Left cardiac atrium (tissue), 4 donors: ENCODE measurements around the gene TECPR1. TPM values are rescaled to one million over a fixed set of nuclear protein-coding genes. Genes with fewer than 3 reads are reported as not detected.
"Not testable (repeated sequence)": the region's sequence is repeated elsewhere in the genome, so short reads cannot be mapped to it uniquely, and the experiment has no call there.

Experiments used
- ATAC-seq, 2 donors: fragments of 200-7000 bp; cut with Tn5 transposase; one replicate each; pipeline ENCODE4 v1.9.1; 2020; ENCODE audit warnings: mild to moderate bottlenecking in 2 of 2, moderate library complexity in 2 of 2
- DNase-seq: peaks from one replicate; pipeline ENCODE4 v3.0.0-alpha.2; 2020
- intact Hi-C, 2 donors: fragments of 100-400 bp; cut with DNase I; formaldehyde crosslinking; loops; one replicate each; pipeline versions ENCODE4 v1.14.1 to v1.15.1; 2022 to 2023
- total RNA-seq, 2 donors: library from RNA; stranded (reverse); fragmentation: NEBNext Ultra II Directional; extraction: Animal tissue kit (Norgen Biotek cat#: 25700); gene quantifications; one replicate each; pipeline ENCODE4 v1.2.1, GENCODE V29; 2021
- donor health status: DM: no; HTN: yes; CAD: no.
- donor health status: DM: no; HTN: yes; CAD: no; lungs with severe emphysema.
- donor health status: DM: yes; HTN: yes; CAD: no.
- donor health status: Dilated cardiomyopathy.

TECPR1 gene
- total RNA-seq, 2 donors from 2014 or later: 20.9 to 23.4 TPM

DNA sequence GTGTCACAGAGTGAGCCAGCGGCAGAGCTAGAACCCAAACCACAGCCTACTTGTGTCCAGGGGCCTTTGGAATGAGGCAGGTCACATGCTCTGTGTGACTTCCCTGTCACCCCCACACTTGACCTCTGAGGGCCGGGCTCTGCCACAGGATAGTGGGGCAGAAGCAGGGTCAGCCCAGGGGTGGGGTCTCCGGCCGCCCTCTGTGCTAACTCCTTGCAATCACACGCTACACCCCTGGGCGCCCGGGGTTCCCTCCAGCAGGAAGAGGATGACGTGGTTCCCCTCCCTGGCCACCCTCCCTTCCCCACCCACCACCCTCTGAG lies 19.8 kb downstream of the TECPR1 start:
- ATAC-seq: no peak
- intact Hi-C loops: no loop called here
- no peak for DNase-seq

DNA sequence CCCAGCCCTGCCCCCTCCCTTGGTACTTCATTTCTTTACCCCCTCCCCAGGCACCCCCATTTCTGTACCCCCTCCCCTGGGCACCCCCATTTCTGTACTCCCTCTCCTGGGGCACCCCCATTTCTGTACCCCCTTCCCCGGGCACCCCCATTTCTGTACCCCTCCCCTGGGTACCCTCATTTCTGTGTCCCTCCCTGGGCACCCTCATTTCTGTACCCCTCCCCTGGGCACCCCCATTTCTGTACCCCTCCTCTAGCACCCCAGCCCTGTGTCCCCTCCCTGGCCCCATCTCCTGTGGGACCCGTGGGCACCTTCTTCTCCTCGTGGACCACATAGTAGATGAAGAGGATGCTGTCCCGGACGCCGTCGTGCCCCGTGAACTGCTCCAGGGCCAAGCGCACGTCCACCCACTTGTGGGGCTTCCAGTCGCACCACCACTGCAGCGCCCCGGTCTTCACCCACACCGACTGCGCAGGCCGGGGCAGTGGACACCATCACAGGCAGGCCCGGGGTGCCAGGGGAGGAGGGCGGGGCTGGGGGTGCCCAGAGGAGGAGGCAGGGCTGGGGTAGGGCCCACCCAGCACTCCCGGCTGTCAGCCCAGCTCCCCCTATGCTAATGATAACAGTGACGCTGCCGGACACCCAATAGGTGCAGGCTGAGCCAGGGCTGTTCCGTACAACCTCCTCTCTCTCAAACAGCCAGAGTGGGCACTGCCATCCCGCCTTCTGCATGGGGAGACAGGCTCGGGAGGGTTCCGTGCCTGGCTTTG lies 20.4 kb downstream of the TECPR1 start:
- ATAC-seq (no peak), DNase-seq (no peak)
- intact Hi-C loops: no loop called here

DNA sequence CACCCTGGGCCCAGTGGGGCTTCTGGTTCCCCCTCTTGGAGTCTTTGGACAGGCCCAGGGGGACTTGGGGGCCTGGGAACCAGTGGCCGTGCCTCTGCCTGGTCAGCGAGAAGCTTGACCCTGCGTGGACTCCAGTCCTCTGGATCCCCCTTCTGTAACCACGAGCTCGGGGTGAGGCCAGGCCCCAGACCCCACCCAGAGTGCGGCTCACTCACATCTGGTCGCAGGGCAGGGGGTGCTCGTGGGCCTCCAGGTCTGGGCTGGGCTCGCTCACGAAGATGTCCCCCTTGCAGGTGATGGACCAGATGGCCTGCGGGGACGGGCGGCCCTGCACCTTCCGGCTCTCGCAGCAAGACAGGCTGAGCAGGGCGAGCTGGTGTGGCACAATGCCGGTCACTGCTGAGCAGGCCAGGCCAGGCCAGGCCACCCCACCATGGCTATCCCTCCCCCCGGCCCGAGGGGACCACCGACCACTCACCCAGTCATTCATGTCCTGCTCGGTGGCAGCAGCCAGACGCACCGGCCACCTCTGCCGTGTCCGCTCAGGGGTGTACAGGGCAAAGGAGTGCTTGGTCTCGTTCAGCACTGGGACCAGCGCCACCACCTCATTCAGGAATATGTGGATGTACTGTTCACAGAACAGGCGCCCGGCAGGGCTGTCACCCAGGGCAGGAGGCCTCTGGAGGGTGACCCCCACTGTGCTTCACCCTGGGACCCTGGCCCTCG lies 21.1 kb downstream of the TECPR1 start:
- intact Hi-C loops: no loop called here
- no peak for DNase-seq
- ATAC-seq: no peak

DNA sequence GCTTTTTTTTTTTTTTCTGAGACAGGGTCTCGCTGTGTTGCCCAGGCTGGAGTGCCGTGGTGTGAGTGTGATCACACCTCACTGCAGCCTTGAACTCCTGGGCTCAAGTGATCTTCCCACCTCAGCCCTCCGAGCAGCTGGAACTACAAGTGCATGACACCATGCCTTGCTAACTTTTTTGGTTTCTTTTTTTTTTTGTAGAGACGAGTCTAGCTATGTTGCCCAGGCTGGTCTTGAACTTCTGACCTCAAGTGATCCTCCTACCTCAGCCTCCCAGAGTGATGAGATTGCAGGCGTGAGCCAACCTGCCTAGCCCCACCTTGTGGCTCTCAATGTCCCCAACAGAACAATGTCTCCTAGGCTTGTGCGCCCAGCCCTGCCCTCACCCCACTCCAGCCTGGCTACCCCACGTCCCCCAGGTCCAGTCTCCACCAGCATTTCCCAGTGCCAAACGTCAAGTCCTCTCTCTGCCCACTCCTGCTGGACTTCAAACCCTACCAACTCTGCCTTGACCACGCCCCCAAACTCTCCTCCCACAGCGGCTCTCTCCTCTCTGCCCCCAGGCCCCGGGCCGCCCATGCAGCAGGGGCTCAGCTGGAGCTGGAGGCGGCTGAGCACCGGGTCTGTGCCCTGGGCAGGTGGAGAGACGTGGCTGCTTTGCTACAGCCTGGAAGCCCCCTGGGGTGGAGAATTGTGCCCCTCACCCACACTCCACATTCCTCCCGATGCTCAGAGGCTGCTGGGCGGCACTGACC lies 21.9 kb downstream of the TECPR1 start:
- no peak for DNase-seq

DNA sequence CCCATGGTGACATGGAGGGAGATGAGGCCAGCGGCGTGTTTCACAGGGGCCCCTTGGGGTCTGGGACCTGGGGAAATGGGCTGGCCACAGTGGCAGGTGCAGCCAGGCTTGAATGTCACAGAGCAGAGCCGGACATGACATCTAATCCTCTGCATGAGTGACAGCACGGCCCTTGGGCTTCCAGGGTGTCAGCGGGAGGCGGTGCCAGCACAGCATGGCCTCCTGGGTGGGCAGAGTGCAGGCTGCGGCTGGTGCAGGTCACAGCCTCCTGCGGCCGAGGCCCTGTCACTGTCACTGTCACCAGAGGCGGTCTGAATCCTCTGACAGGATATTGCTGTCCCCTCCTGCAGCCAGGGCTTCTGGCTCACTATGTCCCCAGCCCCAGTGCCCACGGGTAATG lies 22.6 kb downstream of the TECPR1 start:
- ATAC-seq: no peak
- DNase-seq: no peak
- intact Hi-C loops: no loop called here

More for the DNA sequence above, 21.9 kb downstream of the TECPR1 start:
- ATAC-seq: no peak
- intact Hi-C loops: no loop called here

DNA sequence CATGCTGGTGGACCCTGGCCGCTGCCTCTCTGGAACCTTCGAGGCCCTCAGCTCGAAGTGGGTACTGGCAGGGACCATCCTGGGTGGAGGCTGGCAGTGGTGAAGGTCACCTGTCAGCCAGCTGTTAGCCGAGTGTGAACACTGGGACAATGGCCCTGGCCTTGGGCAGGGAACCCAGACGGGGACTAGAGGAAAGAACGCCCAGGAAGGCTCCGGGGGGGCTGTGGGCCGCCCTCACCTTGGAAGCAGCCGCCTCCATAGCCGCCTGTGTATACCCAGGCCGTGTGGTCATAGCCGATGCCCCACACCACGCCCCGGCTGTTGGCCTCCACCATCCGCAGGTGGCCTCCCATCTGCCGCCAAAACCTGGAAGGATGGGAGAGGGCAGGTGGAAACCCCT lies 23.2 kb downstream of the TECPR1 start:
- intact Hi-C loops: no loop called here
- DNase-seq: no peak
- no peak for ATAC-seq

DNA sequence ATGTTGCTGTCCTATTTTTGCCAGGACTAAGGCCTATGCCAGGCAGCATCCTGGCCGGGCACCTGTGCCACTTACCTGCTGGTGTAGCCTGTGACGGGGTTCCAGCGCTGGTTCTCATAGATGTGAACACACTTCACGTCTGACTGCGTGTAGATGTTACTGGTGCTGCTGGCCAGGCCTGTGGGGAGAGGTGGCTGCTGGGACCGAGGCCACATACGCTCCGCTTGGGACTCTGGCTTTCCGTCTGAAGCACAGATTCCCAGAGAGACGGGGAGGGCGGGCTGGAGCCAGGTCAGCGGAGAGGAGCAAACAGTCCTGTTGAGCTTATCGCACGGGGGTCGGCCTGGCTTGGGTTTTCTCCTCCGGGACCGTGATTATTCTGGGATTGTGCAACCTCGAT lies 24.1 kb downstream of the TECPR1 start:
- no peak for DNase-seq
- intact Hi-C loops: no loop called here
- no peak for ATAC-seq

DNA sequence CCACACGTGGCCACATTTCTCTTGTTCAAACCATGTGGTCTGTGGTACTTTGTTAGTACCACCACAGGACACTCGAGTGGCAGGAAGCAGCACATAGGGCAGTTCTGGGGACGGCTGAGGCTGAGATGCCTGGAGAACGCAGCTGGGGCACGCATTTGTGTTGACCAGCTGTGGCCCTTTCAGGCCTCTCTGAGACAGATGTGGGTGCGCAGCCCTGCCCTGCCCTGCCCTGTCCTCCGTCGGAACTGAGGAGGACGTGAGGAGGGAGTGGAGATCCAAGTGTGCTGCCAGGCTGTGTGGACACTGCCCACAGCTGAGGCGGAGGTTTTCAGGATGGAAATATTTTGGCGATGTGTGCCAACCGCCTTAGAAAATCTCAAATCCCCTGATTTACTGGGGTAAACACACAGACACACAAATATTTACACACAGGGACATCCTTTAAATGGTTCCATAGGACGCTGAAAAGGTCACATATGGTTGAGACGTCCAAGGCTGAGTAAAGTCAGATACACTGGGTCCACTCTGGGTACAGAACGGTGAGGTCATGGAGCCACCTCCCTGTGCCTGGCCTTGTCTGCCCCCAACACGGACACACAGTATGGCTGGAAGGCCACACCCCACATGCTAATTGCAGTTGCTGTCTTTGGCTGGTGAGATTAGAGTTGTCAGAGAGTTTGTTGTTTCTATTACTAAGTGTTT lies 26.0 kb downstream of the TECPR1 start:
- no peak for DNase-seq
- no peak for ATAC-seq

DNA sequence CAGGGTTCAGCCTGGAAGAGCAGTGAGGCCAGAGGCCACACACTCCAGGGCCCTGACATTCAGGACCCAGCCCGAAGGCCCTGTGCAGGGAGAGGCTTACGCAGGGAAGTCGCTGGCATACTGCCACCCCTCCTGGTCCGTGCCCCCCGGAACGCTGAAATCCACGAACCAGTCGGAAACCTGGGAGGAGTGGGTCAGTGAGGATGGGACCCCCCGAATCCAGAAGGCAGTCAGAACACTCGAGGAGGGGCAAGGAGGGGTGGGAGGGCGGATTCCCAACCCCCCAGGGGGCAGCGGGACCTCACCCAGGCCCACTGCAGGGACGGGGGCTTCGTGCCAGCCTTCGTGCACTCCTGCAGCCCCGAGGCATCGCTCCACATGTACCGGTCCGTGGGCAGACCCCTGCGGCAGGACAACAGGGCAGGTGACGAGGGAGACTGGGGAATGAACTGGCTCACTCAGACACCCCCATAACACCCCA lies 27.3 kb downstream of the TECPR1 start:
- intact Hi-C loops: no loop called here
- ATAC-seq: no peak

More for the DNA sequence above, 26.0 kb downstream of the TECPR1 start:
- intact Hi-C loops: no loop called here

DNA sequence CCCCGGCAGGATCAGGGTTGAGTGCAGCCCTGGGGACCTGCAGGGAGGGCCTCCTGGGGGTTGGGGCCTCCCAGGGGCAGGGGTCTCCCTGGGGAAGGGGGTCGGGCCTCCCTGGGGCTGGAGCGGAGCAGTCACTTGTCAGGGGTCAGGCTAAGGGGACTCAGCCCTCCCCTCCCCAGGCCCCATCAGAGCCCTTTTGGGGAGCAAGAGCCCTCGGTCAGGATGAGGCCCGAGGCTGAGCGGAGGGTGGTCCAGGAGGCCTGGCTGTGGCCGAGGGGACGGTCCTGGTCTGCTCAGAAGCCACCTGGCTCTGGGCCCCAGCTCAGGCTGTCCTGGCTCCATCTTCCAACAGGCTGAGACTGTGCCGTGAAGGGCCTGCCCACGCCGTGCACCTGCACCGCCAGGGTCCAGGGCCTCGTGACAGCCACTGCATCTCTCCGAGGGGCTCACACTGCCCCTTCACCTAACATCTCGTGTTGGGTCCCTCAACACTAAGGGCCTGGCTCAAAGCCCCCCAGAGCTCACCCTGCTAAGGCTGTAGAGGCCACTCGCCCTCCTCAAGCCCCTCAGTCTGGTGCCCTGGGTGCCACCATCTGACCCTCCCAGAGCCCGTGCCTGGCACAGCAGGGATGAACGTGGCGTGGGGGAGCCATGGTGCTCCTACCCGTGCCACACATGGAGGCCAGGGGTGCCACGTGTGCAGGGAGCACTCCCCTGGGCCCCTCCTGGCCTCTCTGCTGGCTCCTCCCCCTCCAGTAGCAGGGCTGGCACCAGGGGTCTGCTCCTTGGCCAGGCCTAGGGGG lies 27.9 kb downstream of the TECPR1 start:
- no peak for ATAC-seq
- peak; percentile 17 for DNase-seq
- intact Hi-C loops: no loop called here

More for the DNA sequence above, 27.3 kb downstream of the TECPR1 start:
- DNase-seq: no peak

DNA sequence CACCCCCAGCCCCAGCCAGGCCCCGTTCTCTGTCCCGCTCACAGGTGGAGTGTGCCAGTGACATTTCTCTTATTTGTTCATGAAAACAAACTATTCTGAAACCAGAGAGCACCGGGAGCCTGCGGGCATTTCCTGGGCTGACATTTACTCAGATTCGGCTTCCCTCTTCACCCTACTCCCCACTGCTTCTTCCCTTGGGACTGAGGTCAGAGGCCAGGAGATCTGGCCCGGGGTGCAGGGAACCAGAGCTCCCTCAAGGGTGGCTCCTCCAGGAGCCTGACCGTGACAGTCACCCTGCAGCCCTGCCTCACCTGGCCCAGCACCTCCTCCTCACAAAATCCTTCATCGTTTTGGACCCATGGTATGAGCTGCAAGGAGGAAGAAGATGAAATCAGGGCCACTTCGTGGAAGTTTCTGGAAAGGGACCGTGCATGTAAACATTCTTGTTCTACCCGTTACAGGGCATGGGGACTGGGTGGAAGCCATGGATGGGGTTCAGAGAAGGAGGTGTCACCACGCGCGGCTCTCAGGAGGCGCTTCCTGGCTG lies 28.6 kb downstream of the TECPR1 start:
- DNase-seq (peak; percentile 5), ATAC-seq (no peak)
- intact Hi-C loops: no loop called here

DNA sequence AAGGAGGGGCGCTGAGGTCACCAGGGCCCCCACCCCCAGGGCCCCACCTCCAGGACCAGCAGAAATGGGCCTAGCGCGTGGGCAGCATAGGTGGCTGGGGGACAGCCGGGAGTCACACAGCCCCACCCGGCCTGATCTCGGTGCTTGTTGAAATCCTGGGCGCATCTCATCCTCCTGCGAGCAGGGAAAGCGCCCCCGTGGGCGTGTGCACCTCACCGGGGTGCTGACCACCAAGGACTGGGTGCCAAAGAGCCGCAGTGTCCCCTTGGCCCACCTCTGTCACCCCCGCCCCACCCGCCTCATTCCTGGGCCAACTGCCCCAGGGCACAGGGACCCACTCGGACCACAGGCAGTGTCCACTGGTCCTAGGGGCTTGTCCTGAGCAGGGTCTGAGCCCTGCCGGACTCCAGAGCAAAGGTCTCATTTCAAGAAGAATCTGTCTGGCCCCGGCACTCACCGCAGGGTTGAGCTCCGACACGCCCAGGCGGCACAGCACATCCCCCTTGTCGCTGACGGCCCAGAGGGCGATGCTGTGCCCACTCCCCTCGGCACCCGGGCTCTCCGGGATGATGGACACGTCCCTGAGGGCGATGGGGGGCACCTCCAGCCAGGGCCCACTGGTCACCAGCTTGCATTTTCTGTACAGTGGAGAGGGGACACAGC lies 29.4 kb downstream of the TECPR1 start:
- DNase-seq: peak; percentile 23
- ATAC-seq: no peak
- intact Hi-C loops: no loop called here

DNA sequence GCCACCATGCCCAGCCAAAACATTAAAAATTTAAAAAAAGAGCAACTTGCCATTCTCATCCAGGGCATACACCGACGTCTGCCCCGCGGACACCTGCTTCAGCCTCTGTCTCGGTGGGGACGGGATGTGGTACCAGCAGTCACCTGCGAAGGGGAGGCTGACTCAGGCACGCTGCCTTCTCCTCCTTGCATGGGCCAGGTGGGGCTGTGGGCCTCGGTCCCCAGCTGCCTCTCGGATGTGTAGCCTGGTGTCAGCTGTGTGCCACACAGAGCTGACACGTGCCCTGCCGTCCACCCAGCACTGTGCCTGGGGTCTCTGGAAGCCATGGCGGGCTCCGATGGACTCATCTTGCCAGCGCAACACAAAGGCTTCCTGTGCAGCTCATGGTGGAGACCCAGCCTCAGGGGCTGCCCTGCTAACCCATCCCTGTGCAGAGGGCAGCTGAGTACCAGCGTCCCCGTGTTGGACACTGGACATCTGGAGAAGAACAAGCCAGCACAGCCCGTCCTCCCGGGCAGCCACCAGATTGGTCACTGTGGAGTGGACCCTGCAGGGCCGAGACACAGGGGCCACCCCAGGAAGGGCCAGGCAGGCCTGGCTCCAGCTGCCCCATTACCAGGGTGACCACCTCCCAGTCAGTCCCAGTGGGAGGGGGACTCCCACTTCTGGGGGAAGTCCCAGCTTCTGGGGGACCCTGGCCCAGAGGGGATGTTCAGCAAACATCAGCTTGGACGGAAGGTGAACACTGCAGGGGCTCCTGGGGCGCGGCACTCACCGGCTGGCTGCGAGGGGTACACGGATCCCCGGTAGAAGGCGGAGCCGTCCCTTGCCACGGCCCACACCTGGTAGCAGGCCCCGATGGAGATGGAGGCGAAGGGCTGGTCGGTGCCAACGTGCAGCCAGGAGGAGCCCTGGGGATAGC lies 30.2 kb downstream of the TECPR1 start:
- DNase-seq: peak; percentile 18
- intact Hi-C loops: no loop called here
- ATAC-seq: no peak

DNA sequence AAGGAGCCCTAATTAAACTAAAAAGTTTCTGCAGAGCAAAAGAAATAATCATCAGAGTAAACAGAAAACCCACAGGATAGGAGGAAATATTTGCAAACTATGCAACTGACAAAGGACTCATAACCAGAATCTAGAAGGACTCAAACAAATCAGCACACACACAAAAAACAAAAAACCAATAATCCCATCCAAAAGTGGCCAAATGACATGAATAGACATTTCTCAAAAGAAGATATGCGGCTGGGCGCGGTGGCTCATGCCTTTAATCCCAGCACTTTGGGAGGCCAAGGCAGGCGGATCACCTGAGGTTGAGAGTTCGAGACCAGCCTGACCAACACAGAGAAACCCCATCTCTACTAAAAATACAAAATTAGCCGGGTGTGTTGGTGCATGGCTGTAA lies 32.6 kb downstream of the TECPR1 start:
- intact Hi-C loops: not testable (repeated sequence)
- DNase-seq: peak; percentile 9

DNA sequence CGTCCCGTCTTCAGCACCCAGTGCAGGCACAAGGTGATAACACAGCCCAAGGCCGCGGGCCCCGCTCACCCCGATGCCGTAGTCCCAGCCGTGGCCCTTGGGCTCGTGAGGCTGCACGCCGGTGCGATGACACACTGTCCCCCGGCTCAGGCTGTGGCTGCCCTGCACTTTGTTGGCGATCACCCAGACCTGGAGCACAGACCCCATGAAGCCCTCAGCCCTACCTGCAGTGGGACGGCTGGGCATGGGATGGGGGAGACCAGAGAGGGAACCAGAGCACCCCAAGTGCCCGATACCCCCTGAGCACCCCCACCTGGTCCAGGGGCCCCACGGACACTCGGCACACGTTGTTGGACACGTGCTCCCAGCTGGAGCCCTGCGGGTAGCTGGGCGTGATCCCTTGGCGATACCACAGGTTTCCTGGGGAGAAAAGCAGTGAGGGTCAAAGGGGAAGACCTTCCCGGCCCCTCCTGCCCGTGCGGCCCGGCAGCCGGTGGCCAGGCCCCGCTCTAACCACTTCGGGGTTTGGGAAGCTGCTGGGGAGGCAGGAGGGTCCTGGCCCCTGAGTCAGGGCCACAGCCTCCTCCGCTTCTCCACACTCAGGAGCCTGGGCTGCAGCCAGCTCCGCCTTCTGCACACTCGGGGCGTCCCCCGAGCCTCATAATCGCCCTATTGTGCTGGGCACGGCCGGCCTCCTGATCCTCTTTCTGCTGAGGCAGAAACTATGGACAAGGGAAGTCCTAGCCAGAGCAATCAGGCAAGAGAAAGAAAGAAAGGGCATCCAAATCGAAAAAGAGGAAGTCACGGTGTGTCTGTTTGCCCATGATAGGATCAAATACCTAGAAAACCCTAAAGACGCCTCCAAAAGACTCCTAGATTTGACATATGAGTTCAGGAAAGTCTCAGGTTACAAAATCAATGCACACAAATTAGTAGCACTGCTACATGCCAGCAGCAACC lies 34.1 kb downstream of the TECPR1 start:
- intact Hi-C loops: no loop called here
- peak in 1 of 2 donors; percentile 7 for ATAC-seq
- DNase-seq: peak; percentile 23

More for the DNA sequence above, 32.6 kb downstream of the TECPR1 start:
- ATAC-seq: not testable (repeated sequence)
